ENCODE measurements around the gene PKNOX2.

The PKNOX2 gene

DNA sequence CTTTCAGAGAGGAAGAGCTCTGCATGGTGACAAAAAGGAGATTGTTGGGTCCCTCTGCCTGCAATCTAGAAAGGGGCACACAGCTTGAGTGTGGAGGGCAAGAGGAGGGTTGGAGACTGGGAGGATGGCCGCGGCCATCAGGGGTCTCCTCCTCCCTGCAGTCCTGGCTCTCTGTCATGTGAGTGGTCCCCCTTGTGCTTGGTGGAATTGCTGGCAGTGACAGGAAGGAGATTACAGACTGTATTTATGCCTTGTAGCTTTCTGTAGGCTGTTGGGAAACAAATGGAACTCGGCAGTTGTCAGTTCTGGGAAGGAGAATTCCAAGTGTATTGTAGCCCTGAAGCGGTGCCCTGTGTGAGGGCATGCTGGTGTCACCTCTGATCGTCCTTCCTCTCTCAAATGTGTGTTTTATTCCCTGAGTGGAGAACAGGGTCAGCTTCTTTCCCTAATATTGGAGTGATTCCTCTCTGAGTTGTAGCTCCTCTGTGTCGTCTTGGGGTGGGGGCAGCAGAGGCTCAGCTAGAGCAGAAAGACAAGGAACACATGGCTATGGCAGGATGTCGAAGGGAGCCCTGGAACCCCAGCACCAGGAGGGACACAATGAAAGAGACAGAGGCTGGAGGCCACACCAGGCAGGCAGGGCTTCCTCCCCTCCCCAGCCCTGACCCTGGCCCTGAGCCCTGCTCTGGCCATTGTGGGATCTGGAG, 163.1 kb downstream of the PKNOX2 start:
- H3K9me3 ChIP-seq (replicated peaks; ENCODE audit: low read length): no peaks in the 10 kb centered on the region
- H3K27me3 ChIP-seq (ENCODE audit: control insufficient read depth, insufficient read depth, low read length): peaks cover 2% of the 10 kb centered on the region
- no peak overlapping the region for H3K4me2 ChIP-seq (ENCODE audit: low read length)
- H3K4me1 ChIP-seq (ENCODE audit: control insufficient read depth, insufficient read depth, low read length): no peaks in the 10 kb centered on the region
- H3K36me3 ChIP-seq (ENCODE audit: insufficient read depth, low read length): no peaks in the 10 kb centered on the region
- H3K9ac ChIP-seq (ENCODE audit: low read depth, low read length): no peak overlapping the region
- no peak overlapping the region for H3K4me3 ChIP-seq (ENCODE audit: low read length)

GRCh38 chr11:125328225-125328580, 163.7 kb downstream of the PKNOX2 start:
- no peak overlapping the region for H3K4me2 ChIP-seq (ENCODE audit: low read length)
- no peak overlapping the region for H3K9ac ChIP-seq (ENCODE audit: low read depth, low read length)
- H3K27me3 ChIP-seq (ENCODE audit: control insufficient read depth, insufficient read depth, low read length): peaks cover 2% of the 10 kb centered on the region
- no peaks in the 10 kb centered on the region for H3K4me1 ChIP-seq (ENCODE audit: control insufficient read depth, insufficient read depth, low read length)
- H3K9me3 ChIP-seq (replicated peaks; ENCODE audit: low read length): no peaks in the 10 kb centered on the region
- no peaks in the 10 kb centered on the region for H3K36me3 ChIP-seq (ENCODE audit: insufficient read depth, low read length)
- no peak overlapping the region for H3K4me3 ChIP-seq (ENCODE audit: low read length)

DNA sequence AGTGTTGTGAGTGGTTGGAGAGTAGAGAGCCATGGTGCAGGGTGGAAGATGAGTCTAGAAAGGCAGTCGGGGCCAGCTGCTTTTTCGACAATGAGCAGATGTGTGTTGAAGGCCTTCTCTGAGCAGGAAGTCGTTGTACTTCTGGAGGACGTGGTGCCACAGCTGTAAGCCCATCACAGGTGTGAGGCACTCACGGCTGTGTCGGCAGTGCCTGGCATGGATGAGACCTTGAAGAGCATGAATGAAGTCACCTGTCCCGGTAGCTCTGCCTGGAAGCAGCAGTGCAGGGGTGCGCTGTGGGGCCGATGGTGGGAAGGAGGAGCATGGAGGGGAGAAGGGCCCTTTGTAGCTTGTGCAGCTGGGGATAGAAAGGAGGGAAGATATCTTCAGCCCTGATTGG, 165.2 kb downstream of the PKNOX2 start:
- Histone ChIP-seq H3K4me1 (ENCODE audit: control insufficient read depth, insufficient read depth, low read length) (no peaks in the 10 kb centered on the region), H3K27me3 (ENCODE audit: control insufficient read depth, insufficient read depth, low read length) (peaks cover 2% of the 10 kb centered on the region), H3K36me3 (ENCODE audit: insufficient read depth, low read length) (no peaks in the 10 kb centered on the region), H3K4me3 (ENCODE audit: low read length) (no peak overlapping the region), H3K9me3 (replicated peaks; ENCODE audit: low read length) (no peaks in the 10 kb centered on the region), H3K4me2 (ENCODE audit: low read length) (no peak overlapping the region), H3K9ac (ENCODE audit: low read depth, low read length) (no peak overlapping the region)

DNA sequence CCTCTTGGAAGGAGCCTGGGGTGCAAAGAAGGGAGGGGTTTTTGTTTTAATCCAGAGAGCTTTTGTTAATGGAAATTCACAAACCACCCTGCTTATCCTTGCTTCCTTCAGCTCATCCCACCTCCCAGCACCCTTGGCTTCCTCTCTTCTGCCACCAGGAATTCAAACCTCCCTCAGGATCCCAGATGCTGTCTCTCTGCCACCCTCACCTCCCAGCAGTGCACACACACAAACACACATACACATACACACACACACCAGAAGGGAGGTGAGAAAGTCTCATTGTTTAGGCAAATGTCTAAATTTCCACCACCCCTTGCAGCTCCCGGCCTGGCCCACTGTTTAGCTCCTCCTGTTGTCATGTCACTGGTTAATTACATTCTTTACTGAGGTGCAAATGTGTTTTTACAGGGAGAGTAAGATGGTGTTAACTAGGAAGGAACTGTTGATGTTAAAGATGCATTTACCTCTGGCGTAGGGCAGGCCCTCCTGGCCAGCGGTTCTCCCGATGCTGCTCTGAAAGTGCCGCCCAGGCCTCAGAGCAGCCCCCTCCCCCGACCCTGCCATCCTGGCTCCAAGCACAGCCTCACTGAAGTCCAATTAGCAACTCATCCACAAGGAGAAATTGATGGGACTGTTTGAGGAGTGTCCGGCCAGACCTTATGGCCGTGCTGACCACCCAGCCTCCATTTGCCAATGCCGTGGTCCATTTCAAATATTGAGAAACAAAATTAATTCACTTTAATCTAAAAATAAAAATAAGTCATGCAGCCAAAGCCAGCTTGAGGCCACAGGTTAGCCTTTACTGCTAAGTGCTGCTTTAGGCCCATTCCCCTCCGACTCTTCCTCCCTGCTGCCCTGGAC, 166.1 kb downstream of the PKNOX2 start:
- Histone ChIP-seq H3K9ac (ENCODE audit: low read depth, low read length) (no peak overlapping the region), H3K4me1 (ENCODE audit: control insufficient read depth, insufficient read depth, low read length) (no peaks in the 10 kb centered on the region), H3K27me3 (ENCODE audit: control insufficient read depth, insufficient read depth, low read length) (peaks cover 2% of the 10 kb centered on the region), H3K36me3 (ENCODE audit: insufficient read depth, low read length) (no peaks in the 10 kb centered on the region), H3K9me3 (replicated peaks; ENCODE audit: low read length) (no peaks in the 10 kb centered on the region), H3K4me2 (ENCODE audit: low read length) (no peak overlapping the region), H3K4me3 (ENCODE audit: low read length) (no peak overlapping the region)

- Histone ChIP-seq H3K4me1 (ENCODE audit: control insufficient read depth, insufficient read depth, low read length) (no peaks in the 10 kb centered on the region), H3K4me3 (ENCODE audit: low read length) (no peak overlapping the region), H3K4me2 (ENCODE audit: low read length) (no peak overlapping the region), H3K9me3 (replicated peaks; ENCODE audit: low read length) (no peaks in the 10 kb centered on the region), H3K9ac (ENCODE audit: low read depth, low read length) (no peak overlapping the region), H3K36me3 (ENCODE audit: insufficient read depth, low read length) (no peaks in the 10 kb centered on the region), H3K27me3 (ENCODE audit: control insufficient read depth, insufficient read depth, low read length) (peaks cover 2% of the 10 kb centered on the region)
These were observed 166.9 kb downstream of the PKNOX2 start for GRCh38 chr11:125331357-125332035.

GRCh38 chr11:125332821-125333220, 168.3 kb downstream of the PKNOX2 start:
- Histone ChIP-seq H3K4me3 (ENCODE audit: low read length) (no peak overlapping the region), H3K36me3 (ENCODE audit: insufficient read depth, low read length) (no peaks in the 10 kb centered on the region)

DNA sequence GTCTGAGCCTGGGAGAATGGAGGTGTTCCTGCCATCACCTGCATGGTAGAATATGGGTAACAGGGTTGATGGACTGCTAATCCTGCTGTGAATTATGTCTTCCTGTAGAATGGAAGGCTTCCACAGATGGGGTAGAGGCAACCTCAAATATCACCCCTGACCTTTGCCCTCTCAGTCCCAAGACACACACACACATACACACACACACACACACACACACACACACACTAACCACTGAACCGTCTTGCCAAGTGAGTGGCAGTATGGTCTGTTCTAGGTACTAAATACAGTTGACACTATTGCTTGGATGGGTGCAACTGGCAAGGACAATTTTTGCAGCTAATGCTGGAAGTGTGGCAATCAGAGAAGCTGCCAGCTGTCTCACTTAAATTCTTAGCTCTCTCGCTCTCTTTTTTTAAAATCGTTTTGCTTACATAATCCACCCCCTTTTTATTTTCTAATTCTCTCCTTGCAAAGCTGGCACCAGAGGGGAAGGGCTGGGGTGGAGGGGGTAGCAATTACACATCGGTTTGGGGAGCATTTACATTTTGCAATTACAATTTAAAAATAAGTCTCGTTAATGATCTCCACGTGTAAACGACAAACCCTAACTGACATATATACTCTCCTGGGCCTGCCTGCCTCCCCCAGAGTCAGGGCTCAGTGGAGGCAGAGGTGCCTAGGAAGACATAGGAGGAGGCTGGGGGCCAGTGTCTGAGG, 169.0 kb downstream of the PKNOX2 start:
- Histone ChIP-seq H3K4me1 (ENCODE audit: control insufficient read depth, insufficient read depth, low read length) (peaks cover 11% of the 10 kb centered on the region), H3K36me3 (ENCODE audit: insufficient read depth, low read length) (no peaks in the 10 kb centered on the region), H3K27me3 (ENCODE audit: control insufficient read depth, insufficient read depth, low read length) (peaks cover 7% of the 10 kb centered on the region), H3K4me3 (ENCODE audit: low read length) (no peak overlapping the region), H3K9me3 (replicated peaks; ENCODE audit: low read length) (no peaks in the 10 kb centered on the region), H3K4me2 (ENCODE audit: low read length) (no peak overlapping the region), H3K9ac (ENCODE audit: low read depth, low read length) (no peak overlapping the region)

More at GRCh38 chr11:125332821-125333220, 168.3 kb downstream of the PKNOX2 start:
- H3K9me3 ChIP-seq (replicated peaks; ENCODE audit: low read length): no peaks in the 10 kb centered on the region
- no peak overlapping the region for H3K4me2 ChIP-seq (ENCODE audit: low read length)
- H3K4me1 ChIP-seq (ENCODE audit: control insufficient read depth, insufficient read depth, low read length): peaks cover 4% of the 10 kb centered on the region
- H3K9ac ChIP-seq (ENCODE audit: low read depth, low read length): no peak overlapping the region
- H3K27me3 ChIP-seq (ENCODE audit: control insufficient read depth, insufficient read depth, low read length): peaks cover 2% of the 10 kb centered on the region

GRCh38 chr11:125335106-125335505, 170.6 kb downstream of the PKNOX2 start:
- Histone ChIP-seq H3K4me2 (ENCODE audit: low read length) (no peak overlapping the region), H3K9ac (ENCODE audit: low read depth, low read length) (no peak overlapping the region), H3K9me3 (replicated peaks; ENCODE audit: low read length) (no peaks in the 10 kb centered on the region), H3K27me3 (ENCODE audit: control insufficient read depth, insufficient read depth, low read length) (peaks cover 7% of the 10 kb centered on the region), H3K36me3 (ENCODE audit: insufficient read depth, low read length) (no peaks in the 10 kb centered on the region), H3K4me3 (ENCODE audit: low read length) (no peak overlapping the region), H3K4me1 (ENCODE audit: control insufficient read depth, insufficient read depth, low read length) (peaks cover 27% of the 10 kb centered on the region)

GRCh38 chr11:125337836-125338834, 173.6 kb downstream of the PKNOX2 start:
- no peaks in the 10 kb centered on the region for H3K36me3 ChIP-seq (ENCODE audit: insufficient read depth, low read length)
- H3K4me2 ChIP-seq (ENCODE audit: low read length): no peak overlapping the region

More at GRCh38 chr11:125337836-125338834, 173.6 kb downstream of the PKNOX2 start:
- H3K27me3 ChIP-seq (ENCODE audit: control insufficient read depth, insufficient read depth, low read length): peaks cover 7% of the 10 kb centered on the region
- H3K9ac ChIP-seq (ENCODE audit: low read depth, low read length): peak overlapping the region; percentile 54
- no peak overlapping the region for H3K4me3 ChIP-seq (ENCODE audit: low read length)
- H3K4me1 ChIP-seq (ENCODE audit: control insufficient read depth, insufficient read depth, low read length): peaks cover 30% of the 10 kb centered on the region
- H3K9me3 ChIP-seq (replicated peaks; ENCODE audit: low read length): no peaks in the 10 kb centered on the region

Measured in skeletal muscle satellite cell (primary cell).